Measurements from ENCODE around the gene ITGB7. TPM values are rescaled to one million over a fixed set of nuclear protein-coding genes. Genes with fewer than 3 reads are reported as not detected.

Gene ITGB7
- total and polyA plus RNA-seq, 12 donors, result 0.33 to 7.4 (median 3.7) TPM

DNA sequence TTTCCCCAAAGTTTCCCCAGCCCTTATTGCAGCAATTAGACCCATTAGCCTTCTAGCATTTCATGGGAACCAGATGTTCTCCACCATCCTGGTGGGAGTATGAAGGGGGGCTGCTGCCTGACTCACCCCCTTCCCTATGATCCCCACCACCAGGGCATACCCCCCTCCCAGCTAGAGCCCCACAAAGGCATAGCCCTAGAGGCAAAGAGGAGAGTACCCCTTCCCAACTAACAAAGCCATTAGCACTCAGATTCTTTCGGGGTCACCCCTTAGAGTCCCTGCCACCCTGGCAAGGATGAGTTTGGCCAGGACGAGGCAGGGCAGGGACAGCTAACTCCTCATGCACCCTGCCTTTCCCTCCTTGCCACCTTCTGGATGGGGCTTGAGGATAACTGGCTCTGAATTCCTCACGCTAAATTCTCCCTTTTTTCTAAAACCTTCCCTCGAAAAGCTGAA, 15.8 kb upstream of the ITGB7 start:
- DNase-seq, result no peak
- Histone ChIP-seq H3K4me1 (replicated peaks in 1 of 2) (peaks cover 24 to 47% of the 10 kb centered on the region in 2 donors), H3K36me3 (replicated peaks in 1 of 2) (no peaks in the 10 kb centered on the region), H3K4me3 (no peak overlapping the region), H3K27ac (peak overlapping the region in 4 of 5 donors; percentile 15 to 99 (median 83)), H3K9me3 (replicated peaks in 1 of 3) (no peaks in the 10 kb centered on the region), H3K27me3 (no peaks in the 10 kb centered on the region)
- intact Hi-C loops (cut with DNase I), result no loop called here
- TF ChIP-seq POLR2A (IDR thresholded peaks at IDR 0.05), result no peak
- TF ChIP-seq, protein P1, sequence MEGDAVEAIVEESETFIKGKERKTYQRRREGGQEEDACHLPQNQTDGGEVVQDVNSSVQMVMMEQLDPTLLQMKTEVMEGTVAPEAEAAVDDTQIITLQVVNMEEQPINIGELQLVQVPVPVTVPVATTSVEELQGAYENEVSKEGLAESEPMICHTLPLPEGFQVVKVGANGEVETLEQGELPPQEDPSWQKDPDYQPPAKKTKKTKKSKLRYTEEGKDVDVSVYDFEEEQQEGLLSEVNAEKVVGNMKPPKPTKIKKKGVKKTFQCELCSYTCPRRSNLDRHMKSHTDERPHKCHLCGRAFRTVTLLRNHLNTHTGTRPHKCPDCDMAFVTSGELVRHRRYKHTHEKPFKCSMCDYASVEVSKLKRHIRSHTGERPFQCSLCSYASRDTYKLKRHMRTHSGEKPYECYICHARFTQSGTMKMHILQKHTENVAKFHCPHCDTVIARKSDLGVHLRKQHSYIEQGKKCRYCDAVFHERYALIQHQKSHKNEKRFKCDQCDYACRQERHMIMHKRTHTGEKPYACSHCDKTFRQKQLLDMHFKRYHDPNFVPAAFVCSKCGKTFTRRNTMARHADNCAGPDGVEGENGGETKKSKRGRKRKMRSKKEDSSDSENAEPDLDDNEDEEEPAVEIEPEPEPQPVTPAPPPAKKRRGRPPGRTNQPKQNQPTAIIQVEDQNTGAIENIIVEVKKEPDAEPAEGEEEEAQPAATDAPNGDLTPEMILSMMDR (IDR thresholded peaks at IDR 0.05), result no peak
- 63 to 76% (median 70%) methylated on average over 4 of the region's 4 CpGs for WGBS, 4 donors

DNA sequence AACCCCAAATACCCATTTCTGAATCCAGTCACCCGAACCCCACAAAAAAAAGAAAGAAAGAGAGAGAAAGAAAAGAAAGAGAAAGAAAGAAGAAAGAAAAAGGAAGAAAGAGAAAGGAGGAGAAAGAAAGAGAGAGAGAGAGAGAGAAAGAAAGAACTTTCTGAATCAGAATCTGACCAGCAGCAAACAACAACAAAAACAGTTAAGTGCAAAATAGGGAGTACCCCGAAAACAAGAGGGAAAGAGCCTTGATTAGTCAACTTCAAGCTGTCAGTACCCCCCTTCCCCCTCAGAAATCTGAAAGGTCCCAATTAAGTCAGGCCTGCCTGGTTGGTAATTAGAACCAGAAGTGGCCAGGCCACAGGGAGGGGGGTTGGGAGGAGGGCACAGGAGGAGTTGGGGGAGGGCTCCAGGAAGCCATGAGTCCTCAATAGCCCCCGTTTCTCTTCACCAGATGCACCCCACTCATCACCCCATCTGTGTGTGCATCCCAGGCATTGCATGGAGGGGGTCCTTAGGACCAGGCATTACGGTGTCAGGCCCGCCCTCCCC, 15.2 kb upstream of the ITGB7 start:
- Histone ChIP-seq H3K4me1 (replicated peaks in 1 of 2) (peaks cover 30 to 53% of the 10 kb centered on the region in 2 donors), H3K36me3 (replicated peaks in 1 of 2) (no peaks in the 10 kb centered on the region), H3K27ac (peak overlapping the region in 4 of 5 donors; percentile 91 to 99 (median 97)), H3K27me3 (no peaks in the 10 kb centered on the region), H3K9me3 (replicated peaks in 1 of 3) (no peaks in the 10 kb centered on the region), H3K4me3 (peak overlapping the region in 2 of 4 donors; percentile 73 to 91)
- no peak for TF ChIP-seq POLR2A (IDR thresholded peaks at IDR 0.05)
- TF ChIP-seq, protein P1 (IDR thresholded peaks at IDR 0.05), result no peak
- intact Hi-C loops (cut with DNase I), result no loop called here
- DNase-seq, result no peak
- 42 to 54% (median 46%) methylated on average over 5 of the region's 5 CpGs for WGBS, 4 donors

DNA sequence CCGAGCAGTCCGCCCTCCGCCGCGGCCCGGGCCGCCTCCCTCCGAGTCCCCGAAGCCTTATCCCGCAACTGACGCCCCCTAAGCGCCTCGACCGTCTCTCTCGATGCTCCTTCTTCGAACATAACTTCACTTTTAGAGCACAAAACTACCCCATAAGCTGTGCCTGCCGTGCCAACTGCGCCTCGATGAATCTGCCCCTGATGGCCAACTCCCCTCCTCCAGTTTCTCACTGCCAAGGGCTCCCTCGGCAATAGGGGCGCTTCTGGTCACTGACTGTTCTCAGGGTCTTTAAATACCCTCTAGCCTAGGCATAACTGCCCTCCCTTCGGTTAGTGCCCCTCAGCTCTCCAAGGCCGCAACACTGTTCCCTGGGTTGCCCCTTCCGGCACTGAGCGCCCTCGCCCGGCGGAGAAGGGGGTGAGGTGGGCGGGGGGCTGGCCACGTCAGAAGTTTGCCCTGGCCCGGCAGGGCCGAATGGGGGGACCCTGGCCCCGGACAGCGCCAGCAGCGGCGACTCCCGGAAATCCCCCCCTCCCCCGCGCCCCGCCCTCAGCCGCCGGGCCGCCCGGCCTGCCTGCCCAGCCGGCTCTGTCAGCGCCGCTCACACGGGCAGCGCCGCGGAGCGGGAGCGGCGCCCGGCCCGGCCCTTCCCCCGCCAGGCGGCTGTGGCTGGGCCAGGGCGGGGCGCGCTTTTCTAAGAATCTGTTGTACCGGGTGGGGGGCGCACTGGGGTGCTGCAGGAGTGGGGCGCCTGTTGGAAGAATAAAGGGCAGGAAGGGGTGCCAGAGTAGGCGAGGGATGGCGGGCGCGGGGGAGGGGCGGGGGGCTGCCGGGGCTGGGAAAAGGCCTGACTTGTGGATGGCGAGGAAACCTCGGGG, 14.4 kb upstream of the ITGB7 start:
- H3K36me3 ChIP-seq (replicated peaks in 1 of 2), result no peaks in the 10 kb centered on the region
- intact Hi-C loops (cut with DNase I), result no loop called here
- peaks cover 34 to 58% of the 10 kb centered on the region in 2 donors for H3K4me1 ChIP-seq (replicated peaks in 1 of 2)
- peak; percentile 70 to 82 (median 76) for DNase-seq
- 0 to 1% (median 1%) methylated on average over 14 to 72 of the region's 72 CpGs for WGBS, 4 donors
- peak overlapping the region in 3 of 4 donors; percentile 68 to 91 (median 73) for H3K4me3 ChIP-seq
- TF ChIP-seq, protein P1 (IDR thresholded peaks at IDR 0.05), result peak in 2 of 6 experiments; percentile 10 to 12
- peak; percentile 50 to 57 for TF ChIP-seq POLR2A (IDR thresholded peaks at IDR 0.05)
- no peaks in the 10 kb centered on the region for H3K9me3 ChIP-seq (replicated peaks in 1 of 3)
- H3K27me3 ChIP-seq, result no peaks in the 10 kb centered on the region
- H3K27ac ChIP-seq, result peak overlapping the region; percentile 91 to 100 (median 97)

DNA sequence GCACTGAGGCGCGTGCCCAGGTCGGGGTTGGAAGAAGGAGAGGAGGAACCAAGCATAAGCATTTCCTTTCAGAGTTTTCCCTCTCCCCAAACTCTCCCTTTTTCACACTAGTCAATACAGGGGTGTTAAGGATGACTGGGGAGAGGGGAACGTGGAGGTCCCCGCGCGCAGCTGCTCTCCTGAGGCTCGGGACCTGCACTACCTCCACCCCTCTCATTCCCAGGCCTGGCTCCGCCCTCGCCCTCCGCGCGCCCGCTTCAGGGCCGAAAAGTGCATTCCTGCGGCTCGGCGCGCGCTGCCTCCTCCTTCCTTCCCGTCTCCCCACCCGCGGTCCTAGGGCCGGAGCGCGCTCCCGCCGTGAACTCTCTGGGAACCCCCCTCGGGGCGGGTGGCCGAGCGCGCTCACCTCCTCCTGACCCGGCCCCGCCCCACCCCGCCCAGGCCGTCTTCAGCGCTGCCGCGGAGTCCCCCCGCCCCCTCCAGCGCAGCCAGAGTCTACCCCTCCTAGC, 13.7 kb upstream of the ITGB7 start:
- intact Hi-C loops (cut with DNase I), result no loop called here
- Histone ChIP-seq H3K36me3 (replicated peaks in 1 of 2) (no peaks in the 10 kb centered on the region), H3K4me1 (replicated peaks in 1 of 2) (peaks cover 34 to 58% of the 10 kb centered on the region in 2 donors), H3K9me3 (replicated peaks in 1 of 3) (no peaks in the 10 kb centered on the region), H3K4me3 (peak overlapping the region; percentile 22 to 91 (median 69)), H3K27ac (peak overlapping the region; percentile 91 to 100 (median 97)), H3K27me3 (no peaks in the 10 kb centered on the region)
- TF ChIP-seq POLR2A (IDR thresholded peaks at IDR 0.05), result peak; percentile 15 to 58
- TF ChIP-seq, protein P1 (IDR thresholded peaks at IDR 0.05), result no peak
- DNase-seq, result peak; percentile 92 to 94 (median 94)
- WGBS, 4 donors, result 0 to 2% (median 0%) methylated on average over 7 to 42 of the region's 42 CpGs

Data from adrenal gland (tissue), 12 donors.